B cell (primary cell): ENCODE measurements around the gene GIPC3. TPM values are rescaled to one million over a fixed set of nuclear protein-coding genes. Genes with fewer than 3 reads are reported as not detected.

ENCODE experiments used
- ATAC-seq: fragments of 200-7000 bp; cut with Tn5 transposase; one replicate; pipeline ENCODE4 v1.10.0; 2021; ENCODE audit warnings: low read depth, mild to moderate bottlenecking, moderate number of reproducible peaks, moderate library complexity
- CTCF ChIA-PET: fragments of 350-600 bp; sonication (Branson Sonifier 250); formaldehyde crosslinking; loops from one replicate; lab custom pipeline; 2021; ENCODE audit warnings: antibody characterized with exemption, inconsistent platforms; lab: Charles Lee
- POLR2A ChIA-PET: fragments of 350-600 bp; sonication (Branson Sonifier 250); formaldehyde crosslinking; loops from one replicate; lab custom pipeline; 2021; ENCODE audit warnings: antibody characterized with exemption; lab: Charles Lee
- DNase-seq: peaks from one replicate; pipeline ENCODE4 v3.0.0; 2013
- H2AFZ ChIP-seq: 2 replicates; pipeline ENCODE4 v1.6.1; 2012; ENCODE audit warnings: mild to moderate bottlenecking, low read depth, low read length; ENCODE audit not compliant: insufficient read depth, poor library complexity, severe bottlenecking
- H3K27ac ChIP-seq, 2 donors: 1 replicate in 1 of 2; 2 replicates in 1 of 2; pipeline ENCODE4 v1.5.1; 2012 to 2013; ENCODE audit warnings: low read length in 2 of 2, mild to moderate bottlenecking in 2 of 2, moderate library complexity in 1 of 2
- H3K27me3 ChIP-seq, 4 experiments: fragments of 200-600 bp in 1 of 4; sonication (generic) in 1 of 4; replicated peaks in 1 of 4; 1 replicate in 2 of 4; 2 replicates in 2 of 4; pipeline versions ENCODE4 v1.6.1 to v1.7.0; 2013 to 2016; ENCODE audit warnings: low read length in 3 of 4, mild to moderate bottlenecking in 2 of 4, mixed read lengths in 1 of 4, moderate library complexity in 1 of 4; ENCODE audit not compliant: insufficient read depth in 4 of 4, control insufficient read depth in 3 of 4; ENCODE audit errors: control extremely low read depth in 1 of 4
- H3K36me3 ChIP-seq, 2 experiments: replicated peaks in 1 of 2; 1 replicate in 1 of 2; 2 replicates in 1 of 2; pipeline versions ENCODE4 v1.6.1 to v1.7.1; 2013; ENCODE audit warnings: low read length in 1 of 2; ENCODE audit not compliant: insufficient read depth in 2 of 2, control insufficient read depth in 1 of 2; ENCODE audit errors: control extremely low read depth in 1 of 2, extremely low read depth in 1 of 2
- H3K4me1 ChIP-seq, 2 donors: fragments of 200-600 bp in 1 of 2; sonication (generic) in 1 of 2; 1 replicate in 1 of 2; 2 replicates in 1 of 2; pipeline versions ENCODE4 v1.5.1 to v1.6.1; 2013 to 2017; ENCODE audit warnings: low read length in 2 of 2; ENCODE audit not compliant: control insufficient read depth in 2 of 2, insufficient read depth in 2 of 2
- H3K4me2 ChIP-seq: replicated peaks from 2 replicates; pipeline ENCODE3; 2012; ENCODE audit warnings: mild to moderate bottlenecking, low read depth, low read length; ENCODE audit not compliant: poor library complexity, severe bottlenecking
- H3K4me3 ChIP-seq, 5 experiments: fragments of 200-600 bp in 1 of 5; sonication (generic) in 1 of 5; 1 replicate in 3 of 5; 2 replicates in 2 of 5; pipeline versions ENCODE4 v1.5.1 to v1.7.0; 2011 to 2016; ENCODE audit warnings: low read length in 4 of 5, mild to moderate bottlenecking in 4 of 5, low read depth in 2 of 5, control low read depth in 1 of 5, moderate library complexity in 1 of 5; ENCODE audit not compliant: insufficient read depth in 1 of 5; ENCODE audit errors: control extremely low read depth in 1 of 5, extremely low read depth in 1 of 5
- H3K79me2 ChIP-seq: fragments of 200-600 bp; sonication (generic); one replicate; pipeline ENCODE4 v1.6.0; 2016; ENCODE audit warnings: low read length; ENCODE audit not compliant: control insufficient read depth, insufficient read depth
- H3K9ac ChIP-seq: fragments of 200-600 bp; sonication (generic); 2 replicates; pipeline ENCODE4 v1.6.1; 2017; ENCODE audit warnings: mild to moderate bottlenecking, low read length, moderate library complexity
- H3K9me3 ChIP-seq, 3 donors: one replicate each; pipeline versions ENCODE4 v1.6.1 to v1.7.1; 2013; ENCODE audit warnings: low read length in 2 of 3; ENCODE audit not compliant: control insufficient read depth in 2 of 3, insufficient read depth in 1 of 3; ENCODE audit errors: control extremely low read depth in 1 of 3
- H4K20me1 ChIP-seq: 2 replicates; pipeline ENCODE4 v1.6.0; 2012; ENCODE audit warnings: mild to moderate bottlenecking, low read length; ENCODE audit not compliant: insufficient read depth, control insufficient read depth, poor library complexity, severe bottlenecking
- H3K27ac Mint-ChIP-seq: one replicate; pipeline ENCODE4 v1.8.0; 2021; ENCODE audit warnings: mixed read lengths
- H3K27me3 Mint-ChIP-seq: one replicate; pipeline ENCODE4 v1.8.0; 2021; ENCODE audit warnings: mixed read lengths
- H3K4me1 Mint-ChIP-seq: one replicate; pipeline ENCODE4 v1.8.0; 2021; ENCODE audit warnings: mixed read lengths
- H3K4me3 Mint-ChIP-seq: one replicate; pipeline ENCODE4 v1.8.0; 2021; ENCODE audit warnings: mixed read lengths
- H3K9me3 Mint-ChIP-seq: one replicate; pipeline ENCODE4 v1.8.0; 2022; ENCODE audit warnings: mixed read lengths; ENCODE audit not compliant: insufficient read depth
- EZH2 ChIP-seq: IDR thresholded peaks from 2 replicates; pipeline ENCODE4 v1.6.1; 2012; ENCODE audit warnings: borderline replicate concordance, low read depth, mild to moderate bottlenecking, moderate library complexity, low read length; ENCODE audit not compliant: insufficient read depth, poor library complexity, severe bottlenecking
- WGBS: methylation state at CpG from one replicate; pipeline ENCODE4 v1.1.5; 2013; ENCODE audit warnings: missing lambda C conversion rate; ENCODE audit not compliant: insufficient coverage; 5-methylcytosine and 5-hydroxymethylcytosine counted together
- intact Hi-C: fragments of 100-400 bp; cut with micrococcal nuclease; formaldehyde crosslinking; loops from one replicate; pipeline ENCODE4 v1.10.0; 2022
- polyA plus RNA-seq: library from polyadenylated mRNA; depleted of rRNA; stranded (reverse); fragments of >200 nt; gene quantifications from 2 replicates; pipeline ENCODE4 v1.2.3, GENCODE V29; 2012
- total RNA-seq, 2 donors: library from RNA; stranded (reverse); fragments of 120-200 nt in 1 of 2; gene quantifications; 1 replicate in 1 of 2; 2 replicates in 1 of 2; pipeline versions ENCODE4 v1.2.3 to v1.2.4, GENCODE V29; 2013 to 2022
- TF ChIP-seq, protein P1 (sequence below): fragments of 200-600 bp; IDR thresholded peaks from one replicate; pipeline ENCODE4 v1.8.0; 2022; ENCODE audit warnings: antibody characterized with exemption, mild to moderate bottlenecking

Gene GIPC3
- total and polyA plus RNA-seq, 2 donors (not counting 1 experiment from before 2014, with no cell fraction given): 0.47 to 0.48 TPM

DNA sequence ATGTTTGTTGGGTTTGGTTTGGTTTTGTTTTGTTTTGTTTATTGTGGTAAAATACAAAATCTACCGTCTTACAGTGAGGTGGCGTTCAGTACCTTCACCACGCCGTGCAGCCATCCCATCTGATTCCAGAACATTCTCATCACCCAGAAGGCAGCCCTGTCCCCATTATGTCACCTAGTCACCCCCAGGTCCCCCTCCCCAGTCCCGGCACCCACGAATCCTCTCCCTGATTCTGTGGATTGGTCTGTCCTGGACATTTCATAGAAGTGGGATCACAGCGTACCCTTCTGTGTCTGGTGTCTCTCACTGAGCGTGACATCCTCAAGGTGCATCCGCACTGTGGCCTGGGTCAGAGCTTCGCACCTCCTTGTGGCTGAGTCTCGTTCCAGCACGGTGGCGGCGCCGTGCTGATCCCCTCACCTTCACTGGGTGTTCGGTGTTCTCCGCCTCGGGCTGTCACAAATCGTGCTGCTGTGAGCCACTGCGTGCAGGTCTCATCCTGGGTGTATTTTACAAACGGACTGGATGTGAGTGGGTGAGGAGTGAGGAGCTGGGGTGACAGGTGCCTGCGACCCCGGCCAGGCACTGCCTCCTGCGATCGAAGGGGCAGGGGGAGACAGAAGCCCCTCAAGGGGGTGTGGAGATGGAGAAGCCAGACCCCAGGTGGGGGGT is 46.9 kb upstream of the GIPC3 start:
- POLR2A ChIA-PET: no interaction called here
- 92% methylated on average over 24 of the region's 25 CpGs for WGBS
- Histone ChIP-seq H2AFZ (no peak overlapping the region), H3K4me3 (no peak overlapping the region), H3K9me3 (peaks cover 0 to 8% (median 0%) of the 10 kb centered on the region in 3 donors), H3K27ac (no peak overlapping the region), H3K27me3 (no peaks in the 10 kb centered on the region), H4K20me1 (peaks cover 19% of the 10 kb centered on the region), H3K4me2 (no peak overlapping the region), H3K9ac (no peak overlapping the region), H3K36me3 (peaks cover 0 to 21% of the 10 kb centered on the region in 2 experiments), H3K79me2 (no peaks in the 10 kb centered on the region), H3K4me1 (no peaks in the 10 kb centered on the region)
- no peaks in the 10 kb centered on the region for H3K9me3 Mint-ChIP-seq
- H3K27ac Mint-ChIP-seq: no peak overlapping the region
- no peaks in the 10 kb centered on the region for H3K4me1 Mint-ChIP-seq
- TF ChIP-seq EZH2: no peak
- TF ChIP-seq, protein P1, sequence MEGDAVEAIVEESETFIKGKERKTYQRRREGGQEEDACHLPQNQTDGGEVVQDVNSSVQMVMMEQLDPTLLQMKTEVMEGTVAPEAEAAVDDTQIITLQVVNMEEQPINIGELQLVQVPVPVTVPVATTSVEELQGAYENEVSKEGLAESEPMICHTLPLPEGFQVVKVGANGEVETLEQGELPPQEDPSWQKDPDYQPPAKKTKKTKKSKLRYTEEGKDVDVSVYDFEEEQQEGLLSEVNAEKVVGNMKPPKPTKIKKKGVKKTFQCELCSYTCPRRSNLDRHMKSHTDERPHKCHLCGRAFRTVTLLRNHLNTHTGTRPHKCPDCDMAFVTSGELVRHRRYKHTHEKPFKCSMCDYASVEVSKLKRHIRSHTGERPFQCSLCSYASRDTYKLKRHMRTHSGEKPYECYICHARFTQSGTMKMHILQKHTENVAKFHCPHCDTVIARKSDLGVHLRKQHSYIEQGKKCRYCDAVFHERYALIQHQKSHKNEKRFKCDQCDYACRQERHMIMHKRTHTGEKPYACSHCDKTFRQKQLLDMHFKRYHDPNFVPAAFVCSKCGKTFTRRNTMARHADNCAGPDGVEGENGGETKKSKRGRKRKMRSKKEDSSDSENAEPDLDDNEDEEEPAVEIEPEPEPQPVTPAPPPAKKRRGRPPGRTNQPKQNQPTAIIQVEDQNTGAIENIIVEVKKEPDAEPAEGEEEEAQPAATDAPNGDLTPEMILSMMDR: no peak
- ATAC-seq (no peak), DNase-seq (peak; percentile 36)
- CTCF ChIA-PET: interaction anchor here (1.5 kb wide), 1 partner anchor 8 kb away, joined by 3 read pairs; no protein-coding TSS in a partner anchor
- no peaks in the 10 kb centered on the region for H3K27me3 Mint-ChIP-seq
- no peak overlapping the region for H3K4me3 Mint-ChIP-seq
- intact Hi-C loops: no loop called here
